PFSK-1 (cell line): Measurements from ENCODE around the gene CTU2. TPM values are rescaled to one million over a fixed set of nuclear protein-coding genes. Genes with fewer than 3 reads are reported as not detected.

Experiments used
- FOXP2 ChIP-seq: optimal IDR thresholded peaks from 2 replicates; pipeline ENCODE3; 2011; ENCODE audit warnings: borderline replicate concordance, control low read depth, inconsistent platforms; ENCODE audit not compliant: insufficient read depth; ENCODE audit errors: extremely low read length, extremely low read depth
- POLR2AphosphoS5 ChIP-seq: IDR thresholded peaks from 2 replicates; pipeline ENCODE4 v1.6.1; 2012; ENCODE audit warnings: low read depth, mild to moderate bottlenecking, control low read depth, low read length, moderate library complexity
- SIN3A ChIP-seq: IDR thresholded peaks from 2 replicates; pipeline ENCODE4 v1.6.1; 2012; ENCODE audit warnings: mild to moderate bottlenecking, low read length, moderate library complexity, borderline replicate concordance; ENCODE audit not compliant: insufficient read depth
- TAF1 ChIP-seq: IDR thresholded peaks from 2 replicates; pipeline ENCODE4 v1.6.1; 2012; ENCODE audit warnings: low read length, control low read depth, borderline replicate concordance; ENCODE audit not compliant: insufficient read depth
- polyA plus RNA-seq: library from polyadenylated mRNA; unstranded; fragments of >200 nt; gene quantifications from one replicate; pipeline ENCODE4 v1.2.1, GENCODE V29; 2012; ENCODE audit warnings: low read depth, missing spikeins; ENCODE audit not compliant: insufficient read length
- TF ChIP-seq, protein P1 (sequence below), 2 experiments: IDR thresholded peaks; 2 replicates each; pipeline versions ENCODE4 v1.6.1 to v1.8.0; 2011 to 2012; ENCODE audit warnings: low read depth in 2 of 2, low read length in 2 of 2, control low read depth in 1 of 2, inconsistent platforms in 1 of 2, mild to moderate bottlenecking in 1 of 2, moderate library complexity in 1 of 2; ENCODE audit not compliant: insufficient read depth in 1 of 2

Gene CTU2
- 54.1 TPM for polyA plus RNA-seq

GRCh38 chr16:88706229-88706964, at the start of gene CTU2, which contains the start of gene RNF166:
CTU2 (plus strand) TSS chr16:88706503; CDS start chr16:88706531, 28 bp downstream.
RNF166 (minus strand) TSS chr16:88706408; CDS start chr16:88706325, 83 bp downstream.
- TF ChIP-seq POLR2AphosphoS5 (0 out of 2 replicates have a peak, but pooled peaks have one; percentile 46), SIN3A (peak; percentile 92; the same call in 1 of the 2 replicates), FOXP2 (no peak), TAF1 (no peak)
- TF ChIP-seq, protein P1, sequence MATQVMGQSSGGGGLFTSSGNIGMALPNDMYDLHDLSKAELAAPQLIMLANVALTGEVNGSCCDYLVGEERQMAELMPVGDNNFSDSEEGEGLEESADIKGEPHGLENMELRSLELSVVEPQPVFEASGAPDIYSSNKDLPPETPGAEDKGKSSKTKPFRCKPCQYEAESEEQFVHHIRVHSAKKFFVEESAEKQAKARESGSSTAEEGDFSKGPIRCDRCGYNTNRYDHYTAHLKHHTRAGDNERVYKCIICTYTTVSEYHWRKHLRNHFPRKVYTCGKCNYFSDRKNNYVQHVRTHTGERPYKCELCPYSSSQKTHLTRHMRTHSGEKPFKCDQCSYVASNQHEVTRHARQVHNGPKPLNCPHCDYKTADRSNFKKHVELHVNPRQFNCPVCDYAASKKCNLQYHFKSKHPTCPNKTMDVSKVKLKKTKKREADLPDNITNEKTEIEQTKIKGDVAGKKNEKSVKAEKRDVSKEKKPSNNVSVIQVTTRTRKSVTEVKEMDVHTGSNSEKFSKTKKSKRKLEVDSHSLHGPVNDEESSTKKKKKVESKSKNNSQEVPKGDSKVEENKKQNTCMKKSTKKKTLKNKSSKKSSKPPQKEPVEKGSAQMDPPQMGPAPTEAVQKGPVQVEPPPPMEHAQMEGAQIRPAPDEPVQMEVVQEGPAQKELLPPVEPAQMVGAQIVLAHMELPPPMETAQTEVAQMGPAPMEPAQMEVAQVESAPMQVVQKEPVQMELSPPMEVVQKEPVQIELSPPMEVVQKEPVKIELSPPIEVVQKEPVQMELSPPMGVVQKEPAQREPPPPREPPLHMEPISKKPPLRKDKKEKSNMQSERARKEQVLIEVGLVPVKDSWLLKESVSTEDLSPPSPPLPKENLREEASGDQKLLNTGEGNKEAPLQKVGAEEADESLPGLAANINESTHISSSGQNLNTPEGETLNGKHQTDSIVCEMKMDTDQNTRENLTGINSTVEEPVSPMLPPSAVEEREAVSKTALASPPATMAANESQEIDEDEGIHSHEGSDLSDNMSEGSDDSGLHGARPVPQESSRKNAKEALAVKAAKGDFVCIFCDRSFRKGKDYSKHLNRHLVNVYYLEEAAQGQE (IDR thresholded peaks at IDR 0.05; ENCODE audit: insufficient read depth in 1 of 2, low read depth in 2 of 2, low read length in 2 of 2), result no peak

- TF ChIP-seq POLR2AphosphoS5, result no peak
Observed at GRCh38 chr16:88657371-88657770, 48.9 kb upstream of the CTU2 start.

GRCh38 chr16:88658714-88659113, 47.6 kb upstream of the CTU2 start:
- TF ChIP-seq, protein P1 (IDR thresholded peaks at IDR 0.05; ENCODE audit: insufficient read depth in 1 of 2, low read depth in 2 of 2, low read length in 2 of 2), result no peak
- TF ChIP-seq SIN3A (no peak), TAF1 (no peak), POLR2AphosphoS5 (no peak), FOXP2 (no peak)

- TF ChIP-seq, protein P1 (IDR thresholded peaks at IDR 0.05; ENCODE audit: insufficient read depth in 1 of 2, low read depth in 2 of 2, low read length in 2 of 2), result no peak
- TF ChIP-seq POLR2AphosphoS5 (no peak), SIN3A (no peak), TAF1 (no peak), FOXP2 (no peak)
Observed at GRCh38 chr16:88659160-88659559, 47.1 kb upstream of the CTU2 start.

- no peak for TF ChIP-seq POLR2AphosphoS5
- TF ChIP-seq, protein P1 (IDR thresholded peaks at IDR 0.05; ENCODE audit: insufficient read depth in 1 of 2, low read depth in 2 of 2, low read length in 2 of 2), result no peak
- no peak for TF ChIP-seq FOXP2
Observed at GRCh38 chr16:88661468-88661867, 44.8 kb upstream of the CTU2 start.
